Esophagus muscularis mucosa (tissue), 4 donors: ENCODE results near the gene STAG2. TPM values are rescaled to one million over a fixed set of nuclear protein-coding genes. Genes with fewer than 3 reads are reported as not detected.

Experiments used
- DNase-seq: peaks from one replicate; pipeline ENCODE4 v3.0.0-alpha.2; 2017; ENCODE audit errors: extremely low spot score
- H3K27ac ChIP-seq, 4 donors: fragments of 200-600 bp; sonication (generic); replicated peaks in 1 of 4; 1 replicate in 3 of 4; 2 replicates in 1 of 4; pipeline ENCODE4 v1.5.1; 2016 to 2019; ENCODE audit warnings: mild to moderate bottlenecking in 1 of 4
- H3K27me3 ChIP-seq, 4 donors: fragments of 200-600 bp; sonication (generic); one replicate each; pipeline versions ENCODE4 v1.5.1 to v1.6.0; 2016 to 2019
- H3K36me3 ChIP-seq, 4 donors: fragments of 200-600 bp; sonication (generic); one replicate each; pipeline ENCODE4 v1.5.1; 2016 to 2019
- H3K4me1 ChIP-seq, 4 donors: fragments of 200-600 bp; sonication (generic); one replicate each; pipeline ENCODE4 v1.5.1; 2016 to 2019
- H3K4me3 ChIP-seq, 4 donors: fragments of 200-600 bp; sonication (generic); 1 replicate in 2 of 4; 2 replicates in 2 of 4; pipeline ENCODE4 v1.5.1; 2016 to 2019; ENCODE audit warnings: mild to moderate bottlenecking in 4 of 4, moderate library complexity in 1 of 4
- H3K9me3 ChIP-seq, 4 donors: fragments of 200-600 bp; sonication (generic); 1 replicate in 3 of 4; 2 replicates in 1 of 4; pipeline ENCODE4 v1.5.1; 2016 to 2019
- EP300 ChIP-seq: sonication (generic); formaldehyde crosslinking; IDR thresholded peaks from one replicate; pipeline ENCODE4 v1.6.1; 2017; ENCODE audit warnings: antibody characterized with exemption
- POLR2A ChIP-seq: fragments of 450-650 bp; IDR thresholded peaks from one replicate; pipeline ENCODE4 v1.6.1; 2017; ENCODE audit warnings: antibody characterized with exemption, moderate library complexity, mild to moderate bottlenecking, low read depth
- POLR2AphosphoS5 ChIP-seq, 2 donors: sonication (generic); formaldehyde crosslinking; IDR thresholded peaks; one replicate each; pipeline ENCODE4 v1.6.1; 2017; ENCODE audit warnings: antibody characterized with exemption in 2 of 2
- WGBS: methylation state at CpG from one replicate; pipeline ENCODE4 v1.1.5; 2018; 5-methylcytosine and 5-hydroxymethylcytosine counted together
- intact Hi-C: fragments of 100-400 bp; cut with DNase I; formaldehyde crosslinking; loops from one replicate; pipeline ENCODE4 v1.15.1; 2023
- total RNA-seq, 4 donors: library from RNA; depleted of rRNA; stranded (reverse); fragments of >200 nt; gene quantifications; one replicate each; pipeline versions ENCODE4 v1.1.0 to v1.2.1, GENCODE V29; 2016
- TF ChIP-seq, protein P1 (sequence below), 3 experiments: fragments of 200-600 bp in 2 of 3; fragments of 450-650 bp in 1 of 3; sonication (generic) in 2 of 3; IDR thresholded peaks; one replicate each; pipeline ENCODE4 v1.5.1; 2017 to 2019; ENCODE audit warnings: antibody characterized with exemption in 3 of 3, mild to moderate bottlenecking in 2 of 3, moderate library complexity in 1 of 3

STAG2 gene
- total RNA-seq, 4 donors from 2014 or later = 60.6 to 94.3 (median 84.7) TPM

DNA sequence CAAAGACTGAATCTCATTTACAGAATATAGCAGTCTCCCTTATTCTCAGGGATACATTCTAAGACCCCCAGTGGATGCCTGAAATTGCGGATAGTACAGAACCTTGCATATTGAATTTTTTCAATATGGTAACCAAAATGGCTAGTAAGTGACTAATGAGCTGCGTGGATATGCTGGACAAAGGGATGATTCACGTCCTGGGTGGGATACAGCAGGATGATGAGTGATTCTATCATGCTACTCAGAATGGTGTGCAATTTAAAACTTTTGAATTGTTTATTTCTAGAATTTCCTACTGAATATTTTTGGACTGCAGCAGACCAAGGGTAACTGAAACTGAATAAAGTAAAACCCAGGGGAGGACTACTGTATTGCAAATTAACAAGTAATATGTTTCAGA lies 66.7 kb downstream of the STAG2 start:
- no peak overlapping the region for H3K4me3 ChIP-seq
- DNase-seq = no peak
- WGBS = 77% methylated on average over 3 of the region's 3 CpGs
- H3K9me3 ChIP-seq = no peaks in the 10 kb centered on the region
- no peak for TF ChIP-seq POLR2AphosphoS5 (IDR thresholded peaks at IDR 0.05)
- no peak for TF ChIP-seq POLR2A
- TF ChIP-seq EP300 = no peak
- TF ChIP-seq, protein P1, sequence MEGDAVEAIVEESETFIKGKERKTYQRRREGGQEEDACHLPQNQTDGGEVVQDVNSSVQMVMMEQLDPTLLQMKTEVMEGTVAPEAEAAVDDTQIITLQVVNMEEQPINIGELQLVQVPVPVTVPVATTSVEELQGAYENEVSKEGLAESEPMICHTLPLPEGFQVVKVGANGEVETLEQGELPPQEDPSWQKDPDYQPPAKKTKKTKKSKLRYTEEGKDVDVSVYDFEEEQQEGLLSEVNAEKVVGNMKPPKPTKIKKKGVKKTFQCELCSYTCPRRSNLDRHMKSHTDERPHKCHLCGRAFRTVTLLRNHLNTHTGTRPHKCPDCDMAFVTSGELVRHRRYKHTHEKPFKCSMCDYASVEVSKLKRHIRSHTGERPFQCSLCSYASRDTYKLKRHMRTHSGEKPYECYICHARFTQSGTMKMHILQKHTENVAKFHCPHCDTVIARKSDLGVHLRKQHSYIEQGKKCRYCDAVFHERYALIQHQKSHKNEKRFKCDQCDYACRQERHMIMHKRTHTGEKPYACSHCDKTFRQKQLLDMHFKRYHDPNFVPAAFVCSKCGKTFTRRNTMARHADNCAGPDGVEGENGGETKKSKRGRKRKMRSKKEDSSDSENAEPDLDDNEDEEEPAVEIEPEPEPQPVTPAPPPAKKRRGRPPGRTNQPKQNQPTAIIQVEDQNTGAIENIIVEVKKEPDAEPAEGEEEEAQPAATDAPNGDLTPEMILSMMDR (IDR thresholded peaks at IDR 0.05) = no peak
- H3K27me3 ChIP-seq = no peaks in the 10 kb centered on the region
- H3K27ac ChIP-seq = no peak overlapping the region
- H3K4me1 ChIP-seq = peaks cover 0 to 7% (median under 1%) of the 10 kb centered on the region in 4 donors
- intact Hi-C loops = no loop called here
- H3K36me3 ChIP-seq = peaks cover 0 to 22% (median 13%) of the 10 kb centered on the region in 4 donors

DNA sequence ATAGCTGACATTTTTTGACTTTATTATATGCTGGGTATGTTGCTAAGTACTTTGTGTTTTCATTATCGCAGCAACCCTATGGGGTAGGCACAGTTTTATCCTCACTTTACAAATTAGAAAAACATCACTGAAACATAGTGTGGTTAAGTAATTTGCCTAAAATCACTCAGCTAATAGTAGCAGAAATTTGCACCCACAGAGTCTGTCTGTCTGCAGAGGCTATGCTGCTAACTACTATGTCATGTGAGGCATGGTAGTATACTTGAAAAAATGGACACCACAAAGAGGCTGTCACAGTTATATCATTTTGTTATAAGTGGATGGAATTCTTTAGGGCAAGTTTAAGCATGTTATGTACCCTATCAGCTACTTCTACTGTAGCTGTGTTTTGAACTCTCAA lies 69.0 kb downstream of the STAG2 start:
- no peak overlapping the region for H3K27ac ChIP-seq
- H3K4me1 ChIP-seq = peaks cover 0 to under 1% (median 0%) of the 10 kb centered on the region in 4 donors
- no peak overlapping the region for H3K4me3 ChIP-seq
- DNase-seq = no peak
- TF ChIP-seq POLR2A (no peak), EP300 (no peak), POLR2AphosphoS5 (IDR thresholded peaks at IDR 0.05) (no peak)
- TF ChIP-seq, protein P1 (IDR thresholded peaks at IDR 0.05) = no peak
- intact Hi-C loops = no loop called here
- WGBS = 82% methylated on average over 1 of the region's 1 CpG
- H3K36me3 ChIP-seq = peaks cover 0 to 22% (median 13%) of the 10 kb centered on the region in 4 donors
- no peaks in the 10 kb centered on the region for H3K9me3 ChIP-seq
- H3K27me3 ChIP-seq = no peaks in the 10 kb centered on the region

DNA sequence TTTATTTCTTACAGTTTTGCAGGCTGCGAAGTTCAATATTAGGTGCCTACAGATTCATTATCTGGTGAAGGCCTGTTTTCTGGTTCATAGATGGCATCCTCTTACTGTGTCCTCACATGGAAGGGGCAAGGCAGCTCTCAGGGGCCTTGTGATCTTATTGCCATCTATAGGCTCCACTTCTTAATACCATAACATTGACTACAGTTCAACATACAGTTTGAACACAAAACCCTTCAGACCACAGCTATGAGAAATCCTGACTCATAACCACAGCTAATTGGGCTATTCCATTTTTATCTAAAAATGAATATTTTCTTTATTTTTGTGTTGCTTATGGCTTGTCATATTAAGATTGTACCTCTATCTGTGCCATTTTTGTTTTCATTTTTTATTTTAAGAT lies 72.3 kb downstream of the STAG2 start:
- H3K4me3 ChIP-seq = no peak overlapping the region
- WGBS = 88% methylated on average over 1 of the region's 1 CpG
- DNase-seq = no peak
- intact Hi-C loops = no loop called here
- no peak for TF ChIP-seq EP300
- TF ChIP-seq POLR2AphosphoS5 (IDR thresholded peaks at IDR 0.05) = no peak
- no peak for TF ChIP-seq POLR2A
- TF ChIP-seq, protein P1 (IDR thresholded peaks at IDR 0.05) = no peak
- H3K36me3 ChIP-seq = peaks cover 0 to 15% (median 10%) of the 10 kb centered on the region in 4 donors
- H3K4me1 ChIP-seq = peaks cover 0 to 5% (median 0%) of the 10 kb centered on the region in 4 donors
- no peaks in the 10 kb centered on the region for H3K9me3 ChIP-seq
- no peak overlapping the region for H3K27ac ChIP-seq
- no peaks in the 10 kb centered on the region for H3K27me3 ChIP-seq

DNA sequence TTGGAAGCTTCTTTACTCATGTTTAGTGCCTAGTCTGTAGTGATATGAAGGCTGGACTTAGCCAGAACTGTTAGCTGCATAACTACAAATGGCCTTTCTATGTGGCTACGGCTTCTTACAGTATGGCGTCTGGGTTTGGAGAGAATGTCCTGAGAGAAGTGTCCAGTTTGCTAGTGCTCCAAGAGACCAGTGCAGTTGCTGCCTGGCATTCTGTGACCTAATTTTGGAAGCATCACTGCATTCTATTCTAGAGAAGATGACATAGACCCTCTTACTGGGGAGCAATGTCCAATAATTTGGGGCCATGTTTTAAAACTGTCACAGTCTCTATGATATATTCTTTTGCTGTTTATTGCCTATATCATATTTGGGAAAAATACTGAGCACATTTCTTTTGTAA lies 74.2 kb downstream of the STAG2 start:
- intact Hi-C loops = no loop called here
- TF ChIP-seq EP300 (no peak), POLR2AphosphoS5 (IDR thresholded peaks at IDR 0.05) (no peak), POLR2A (no peak)
- Histone ChIP-seq H3K4me1 (peaks cover 0 to 13% (median 1%) of the 10 kb centered on the region in 4 donors), H3K36me3 (peaks cover 0 to 20% (median 11%) of the 10 kb centered on the region in 4 donors), H3K4me3 (no peak overlapping the region), H3K27ac (no peak overlapping the region), H3K27me3 (no peaks in the 10 kb centered on the region), H3K9me3 (no peaks in the 10 kb centered on the region)
- 82% methylated on average over 2 of the region's 2 CpGs for WGBS
- DNase-seq = no peak

DNA sequence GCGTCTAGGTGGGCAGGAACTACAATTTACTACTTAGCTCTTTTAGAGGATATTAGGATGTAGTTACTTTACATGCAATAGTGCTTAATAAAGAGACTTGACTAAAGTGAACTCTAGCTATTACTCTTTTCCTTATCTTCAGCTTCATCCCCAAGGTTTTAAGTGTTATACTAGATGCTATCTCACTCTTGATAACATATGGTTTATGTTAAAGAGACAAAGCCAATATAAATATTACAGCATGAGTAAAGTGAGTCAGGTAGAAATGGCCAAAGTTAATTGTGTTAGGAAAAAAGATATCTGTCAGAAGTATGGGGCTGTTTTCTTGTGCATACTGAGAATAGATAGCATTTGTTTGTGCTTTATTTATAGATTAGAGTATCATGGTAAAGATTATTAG lies 80.5 kb downstream of the STAG2 start:
- Histone ChIP-seq H3K27ac (no peak overlapping the region), H3K27me3 (no peaks in the 10 kb centered on the region), H3K36me3 (peaks cover 0 to 25% (median 9%) of the 10 kb centered on the region in 4 donors), H3K4me1 (peaks cover 0 to 8% (median 1%) of the 10 kb centered on the region in 4 donors), H3K9me3 (no peaks in the 10 kb centered on the region), H3K4me3 (no peak overlapping the region)
- intact Hi-C loops = no loop called here
- DNase-seq = no peak
- 56% methylated on average over 1 of the region's 1 CpG for WGBS
- no peak for TF ChIP-seq EP300
- TF ChIP-seq, protein P1 (IDR thresholded peaks at IDR 0.05) = no peak
- no peak for TF ChIP-seq POLR2AphosphoS5 (IDR thresholded peaks at IDR 0.05)
- no peak for TF ChIP-seq POLR2A
